Measurements from ENCODE around the gene OSBPL7. TPM values are rescaled to one million over a fixed set of nuclear protein-coding genes. Genes with fewer than 3 reads are reported as not detected.
A peak's percentile ranks its signal among the peaks of the same experiment; 100 is the strongest.

The OSBPL7 gene
- total and polyA plus RNA-seq, 2 of the 4 experiments (the other 2 are of a cell fraction): 5.2 to 14.5 TPM

- Histone ChIP-seq H3K4me2 (ENCODE audit: low read depth, low read length) (no peak overlapping the region), H3K9ac (ENCODE audit: low read depth, low read length) (no peak overlapping the region), H2BK20ac (ENCODE audit: low read depth, low read length) (no peak overlapping the region), H4K5ac (ENCODE audit: low read depth, low read length) (no peak overlapping the region), H3K14ac (replicated peaks; ENCODE audit: low read depth, low read length) (no peak overlapping the region), H3K9me3 (ENCODE audit: control insufficient read depth, insufficient read depth, low read length) (no peaks in the 10 kb centered on the region), H2AK9ac (replicated peaks; ENCODE audit: low read depth, low read length, poor library complexity) (no peak overlapping the region), H3K23ac (ENCODE audit: low read depth, low read length) (no peak overlapping the region), H3K79me1 (ENCODE audit: low read depth in 1 of 2, low read length in 2 of 2) (no peaks in the 10 kb centered on the region), H3K4ac (ENCODE audit: low read depth, low read length) (no peak overlapping the region), H4K91ac (ENCODE audit: insufficient read depth, low read depth, low read length) (no peak overlapping the region), H2BK120ac (ENCODE audit: low read depth, low read length) (0 out of 2 replicates have a peak overlapping the region, but pooled peaks have one; percentile 8), H3K27ac (ENCODE audit: insufficient read depth, low read length) (no peak overlapping the region), H3K27me3 (ENCODE audit: control insufficient read depth, insufficient read depth, low read length) (peaks cover 50% of the 10 kb centered on the region), H3K4me3 (ENCODE audit: insufficient read depth, low read depth, low read length) (no peak overlapping the region), H3K56ac (ENCODE audit: extremely low read depth, insufficient read depth, low read length) (no peak overlapping the region), H2AK5ac (ENCODE audit: low read depth, low read length) (no peak overlapping the region), H3K18ac (ENCODE audit: low read depth, low read length) (no peak overlapping the region), H2BK5ac (ENCODE audit: low read depth, low read length, poor library complexity, severe bottlenecking) (no peak overlapping the region), H3K36me3 (ENCODE audit: control insufficient read depth, insufficient read depth, low read length) (no peaks in the 10 kb centered on the region), H2BK15ac (ENCODE audit: low read depth, low read length) (no peak overlapping the region), H3K4me1 (ENCODE audit: control insufficient read depth, insufficient read depth, low read length) (peaks cover 2% of the 10 kb centered on the region; the same call in 1 of the 2 replicates), H3K9me1 (ENCODE audit: insufficient read depth, low read length) (no peaks in the 10 kb centered on the region), H4K20me1 (ENCODE audit: insufficient read depth, low read length) (no peaks in the 10 kb centered on the region), H4K8ac (ENCODE audit: low read depth in 2 of 2, low read length in 2 of 2) (no peak overlapping the region), H2AFZ (replicated peaks; ENCODE audit: low read length, poor library complexity) (no peak overlapping the region)
- no CpG with 5 or more reads among the region's 2 CpGs for WGBS, 2 experiments (ENCODE audit: extremely low coverage in 2 of 2, insufficient read length in 1 of 2)
- BruUV-seq (replicated peaks): no TSS peak
- dilution Hi-C loops (cut with HindIII; ENCODE audit: low sequenced_read_pairs, unreplicated experiment): no loop called here
- intact Hi-C loops (cut with micrococcal nuclease): no loop called here
- ATAC-seq (ENCODE audit: low read depth): no peak
- in situ Hi-C loops (cut with MboI; ENCODE audit: low sequenced_read_pairs): no loop called here
- ChIA-PET POLR2A (ENCODE audit: unreplicated experiment) (no interaction called here), CTCF (no interaction called here)
- DNase-seq: no peak
- TF ChIP-seq CEBPB (IDR thresholded peaks at IDR 0.05; ENCODE audit: low read depth, low read length) (no peak), SMC3 (IDR thresholded peaks at IDR 0.05; ENCODE audit: low read depth, low read length) (no peak), BHLHE40 (IDR thresholded peaks at IDR 0.05; ENCODE audit: low read depth, low read length) (no peak), RAD21 (IDR thresholded peaks at IDR 0.05; ENCODE audit: low read length) (no peak), CTCF (conservative IDR thresholded peaks at IDR 0.05; ENCODE audit: low read depth, low read length) (no peak), NFE2L2 (IDR thresholded peaks at IDR 0.05; ENCODE audit: low read depth, low read length) (no peak), CHD1 (IDR thresholded peaks at IDR 0.05; ENCODE audit: low read depth, low read length) (no peak), RFX5 (IDR thresholded peaks at IDR 0.05; ENCODE audit: low read depth, low read length) (no peak), MXI1 (IDR thresholded peaks at IDR 0.05; ENCODE audit: borderline replicate concordance, low read depth, low read length) (no peak), POLR2A (IDR thresholded peaks at IDR 0.05; ENCODE audit: low read depth, low read length) (no peak), RCOR1 (IDR thresholded peaks at IDR 0.05; ENCODE audit: insufficient replicate concordance, low read length) (no peak)
These were observed 47.5 kb upstream of the OSBPL7 start for GRCh38 chr17:47869114-47869513.

Measured in IMR-90 (cell line).